HG03280 (cell line): ENCODE measurements around the gene MBP.

Experiments
- ATAC-seq: cut with Tn5 transposase; IDR thresholded peaks from one replicate; pipeline ENCODE4 v1.9.1; 2021; ENCODE audit warnings: mild to moderate bottlenecking, moderate library complexity; ENCODE audit not compliant: unreplicated experiment

The MBP gene

DNA sequence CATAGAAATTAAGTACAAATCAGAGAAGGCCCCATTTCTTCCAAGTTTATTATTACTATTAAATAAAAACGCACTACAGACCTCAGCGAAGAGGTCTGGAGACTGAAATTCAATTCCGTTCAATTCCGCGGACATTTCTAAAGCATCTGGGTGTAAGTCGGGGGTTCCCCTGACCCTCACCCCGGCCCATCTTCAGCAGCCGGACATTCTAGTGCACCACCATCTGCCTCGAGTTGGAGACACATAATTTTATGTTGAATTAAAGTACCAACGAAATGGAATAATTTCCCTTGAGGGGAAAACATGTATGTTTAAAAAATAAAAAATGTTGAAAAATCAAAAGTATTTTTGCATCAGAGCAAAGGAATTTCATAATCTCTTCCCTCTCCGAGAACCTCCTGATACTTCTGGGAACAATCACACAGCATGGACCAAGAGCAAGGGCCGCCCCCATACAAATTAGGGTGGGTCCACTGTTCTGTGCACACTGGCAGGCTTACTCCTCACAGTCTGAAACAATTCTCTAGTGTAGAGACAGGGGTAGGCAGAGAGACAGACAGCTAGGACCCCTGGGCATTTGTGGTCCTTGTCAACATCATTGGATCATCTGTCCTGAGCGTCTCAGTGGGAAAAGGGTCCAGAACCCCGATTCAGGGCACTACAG is 29.3 kb downstream of the MBP start:
- ATAC-seq = no peak

DNA sequence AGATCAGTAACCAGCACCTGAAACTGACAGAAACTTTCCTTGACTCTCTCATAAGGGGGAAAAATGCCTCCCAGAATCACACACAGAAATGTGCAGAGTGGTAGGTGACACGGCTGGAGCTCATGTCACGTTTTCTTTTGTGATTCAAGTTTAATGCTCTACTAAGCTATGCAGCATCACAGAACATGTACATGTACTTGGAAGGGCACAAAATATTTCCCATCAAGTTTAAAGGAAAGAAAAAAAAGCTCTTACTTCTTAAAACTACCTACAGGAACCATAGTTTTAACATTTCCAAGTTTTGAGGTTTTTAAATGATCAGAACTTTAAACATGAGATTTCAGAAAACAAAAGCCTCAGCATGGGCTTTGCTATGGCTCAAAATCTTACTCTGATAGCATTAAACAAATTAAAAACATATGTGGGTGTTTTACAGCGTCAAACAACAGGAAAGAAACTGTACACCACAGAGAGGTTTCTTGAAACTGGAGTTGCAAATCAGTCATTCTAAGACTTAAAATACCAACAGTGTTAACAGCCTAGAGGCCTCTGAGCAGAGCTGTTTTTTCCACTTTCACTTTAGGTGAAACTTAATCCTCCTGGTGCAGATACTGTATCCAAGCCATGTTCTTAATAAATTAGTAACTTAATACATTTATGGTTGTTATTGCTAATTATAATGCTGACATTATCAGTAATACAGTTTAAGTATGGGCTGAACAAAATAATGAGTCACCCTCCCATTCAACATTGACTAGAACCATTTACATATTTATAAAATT is 30.1 kb downstream of the MBP start:
- peak; percentile 87 for ATAC-seq

GRCh38 chr18:77101410-77102258 is 30.9 kb downstream of the MBP start:
- peak; percentile 28 for ATAC-seq

- ATAC-seq = no peak
Observed at GRCh38 chr18:77100751-77101355, 31.7 kb downstream of the MBP start.

DNA sequence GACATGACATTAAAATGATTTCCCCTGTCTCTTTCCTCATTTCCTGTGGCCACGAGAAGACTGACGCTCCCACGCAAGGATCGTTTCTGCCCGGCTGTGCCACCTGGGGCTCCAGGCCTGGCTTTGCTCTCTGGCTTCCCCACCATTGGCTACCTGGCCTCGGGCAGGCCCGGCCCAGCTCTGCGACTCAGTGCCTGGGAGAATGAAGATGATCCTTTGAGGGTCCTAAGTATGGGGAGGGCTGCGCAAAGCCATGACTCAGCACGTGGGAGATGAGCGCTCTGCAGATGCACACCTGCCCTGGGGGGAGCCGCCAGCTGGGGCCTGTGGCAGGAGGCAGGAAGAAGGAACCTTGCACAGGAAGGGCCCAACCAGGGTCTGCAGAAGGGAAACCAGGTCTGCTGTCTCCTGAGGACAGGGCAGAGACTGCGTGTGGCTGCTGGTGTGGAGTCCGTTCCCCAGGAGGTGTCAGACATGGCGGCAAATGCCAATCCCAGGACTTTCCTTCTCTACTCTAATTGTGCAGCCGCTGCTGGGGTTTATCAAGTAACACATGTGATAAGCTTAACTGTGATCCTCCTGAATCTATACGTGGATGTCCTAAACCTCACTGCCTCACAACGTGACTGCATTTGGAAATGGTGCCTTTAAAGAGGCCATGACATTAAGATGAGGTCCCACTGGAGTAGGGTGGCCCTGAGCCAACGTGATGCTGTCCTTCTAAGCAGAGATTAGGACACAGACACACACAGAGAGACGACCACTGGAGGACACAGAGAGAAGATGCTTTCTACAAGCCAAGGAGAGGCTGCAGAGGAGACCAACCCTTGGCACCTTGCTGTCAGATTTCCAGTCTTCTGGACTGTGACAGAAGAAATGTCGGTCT is 32.9 kb downstream of the MBP start:
- ATAC-seq = no peak

- no peak for ATAC-seq
Observed at GRCh38 chr18:77098538-77099174, 33.9 kb downstream of the MBP start.

DNA sequence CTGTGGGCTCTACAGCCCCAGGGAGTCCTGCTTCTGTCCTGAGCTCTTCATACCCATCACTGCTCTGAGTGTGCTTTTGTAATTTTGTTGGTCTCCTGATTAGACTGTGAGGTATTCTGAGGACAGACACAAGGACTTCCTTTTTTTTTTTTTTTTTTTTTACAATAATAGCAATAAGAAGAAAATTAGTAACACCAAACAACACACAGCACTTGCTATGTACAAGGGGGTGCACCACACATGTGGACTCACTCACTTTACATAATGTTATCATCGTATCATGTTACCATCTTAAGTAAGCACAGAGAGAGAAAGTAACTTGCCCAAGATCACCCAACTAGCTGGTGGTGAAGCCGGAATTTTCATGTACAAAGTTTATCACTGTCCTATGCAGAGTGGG is 34.6 kb downstream of the MBP start:
- ATAC-seq = no peak

DNA sequence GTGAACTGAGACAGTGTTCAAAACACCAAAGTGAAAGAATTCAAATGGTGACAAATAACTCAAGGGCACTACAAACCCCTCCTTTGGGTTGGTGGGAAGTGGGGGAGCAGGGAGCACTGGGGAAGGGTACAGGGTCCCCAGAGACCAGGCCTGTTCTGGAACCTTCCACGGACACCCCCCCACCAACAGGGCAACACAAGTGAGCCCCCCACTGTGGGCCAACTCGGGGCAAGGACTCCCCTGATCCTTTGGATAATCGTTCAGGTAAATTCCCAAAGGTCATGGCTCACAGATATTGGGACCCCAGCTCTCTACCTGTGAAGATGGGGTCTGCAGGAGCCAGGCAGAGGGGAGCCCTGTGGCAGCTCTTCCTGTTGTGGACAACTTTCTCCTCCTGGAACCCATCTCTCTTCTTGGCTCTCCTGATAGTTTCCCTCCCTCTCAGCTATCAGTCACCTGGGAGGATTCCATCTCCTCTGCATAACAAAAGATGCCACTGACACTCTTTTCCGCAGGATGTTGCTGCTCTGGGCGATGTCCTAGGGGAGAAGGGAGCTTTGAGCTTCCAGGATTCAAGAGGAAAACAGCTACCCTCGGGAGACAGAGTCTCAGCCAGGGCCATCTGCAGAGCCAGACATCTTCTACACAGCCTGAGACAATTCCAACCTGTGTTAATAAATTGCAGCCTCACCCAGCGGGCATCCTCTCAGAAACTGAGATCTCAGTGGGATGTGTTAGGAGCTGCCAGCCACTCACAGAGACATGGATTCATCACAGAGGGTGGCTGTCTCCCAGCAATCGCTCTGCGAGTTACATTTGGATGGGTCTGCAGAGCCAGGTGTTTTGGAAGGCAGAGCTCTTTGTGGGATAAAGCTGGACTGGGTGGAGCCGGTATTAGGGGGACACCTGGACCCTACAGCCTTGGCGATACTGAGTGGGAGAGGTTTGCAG is 35.4 kb downstream of the MBP start:
- ATAC-seq = no peak

- ATAC-seq = no peak
Observed at GRCh38 chr18:77095391-77096371, 36.9 kb downstream of the MBP start.

DNA sequence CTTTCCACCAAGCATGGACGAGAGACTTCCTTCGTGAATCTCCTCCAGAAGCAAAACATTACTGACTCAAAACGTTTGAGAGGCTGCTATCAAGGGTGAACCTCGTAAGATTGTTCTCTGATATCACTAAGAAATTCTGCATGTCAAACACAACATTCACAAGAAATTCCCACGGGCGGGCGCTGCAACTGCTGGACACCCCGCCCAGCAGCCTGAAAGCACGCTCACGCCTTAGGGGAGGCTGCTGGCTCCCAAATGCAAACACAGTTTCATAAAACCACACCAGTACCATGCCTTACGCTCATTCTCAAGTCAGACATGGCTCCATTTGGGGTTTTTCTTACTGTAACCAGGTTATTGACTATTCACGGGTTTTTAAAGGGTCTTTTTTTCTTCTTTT is 39.0 kb downstream of the MBP start:
- ATAC-seq = no peak

DNA sequence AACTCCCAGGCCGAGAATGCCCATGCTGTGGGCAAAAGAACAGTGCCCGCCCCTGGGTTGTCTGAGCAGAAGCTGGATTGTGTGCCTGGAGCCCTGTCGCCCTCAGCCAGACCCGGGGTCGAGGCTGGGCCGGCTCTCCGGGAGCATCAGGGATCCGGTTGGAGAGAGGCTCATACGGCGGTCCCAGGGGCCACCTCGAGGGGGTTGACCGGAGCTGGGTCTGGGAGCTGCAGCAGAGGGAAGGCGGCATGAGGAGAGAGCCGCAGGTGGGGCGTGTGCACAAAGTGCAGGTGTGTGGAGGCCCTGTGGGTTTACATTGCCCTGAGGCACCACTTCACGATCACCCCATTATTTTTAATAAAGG is 39.5 kb downstream of the MBP start:
- ATAC-seq = no peak

GRCh38 chr18:77092104-77093066 is 40.2 kb downstream of the MBP start:
- ATAC-seq = no peak

DNA sequence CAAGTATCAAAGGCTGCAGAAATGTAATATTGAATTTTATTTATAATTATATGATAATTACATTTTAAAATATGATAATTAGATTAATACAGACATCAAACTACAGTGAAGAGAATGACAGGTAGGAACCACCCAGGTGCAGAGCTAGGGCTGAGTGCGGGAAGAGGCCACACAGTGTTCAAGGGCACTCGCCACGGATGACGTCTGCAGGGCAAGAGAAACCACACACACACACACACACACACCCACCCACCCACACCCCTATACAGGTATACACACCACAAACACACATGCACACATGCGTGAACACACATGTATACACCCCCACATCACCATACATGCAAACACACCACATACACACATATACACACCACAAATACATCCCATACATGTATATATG is 41.2 kb downstream of the MBP start:
- ATAC-seq = no peak

DNA sequence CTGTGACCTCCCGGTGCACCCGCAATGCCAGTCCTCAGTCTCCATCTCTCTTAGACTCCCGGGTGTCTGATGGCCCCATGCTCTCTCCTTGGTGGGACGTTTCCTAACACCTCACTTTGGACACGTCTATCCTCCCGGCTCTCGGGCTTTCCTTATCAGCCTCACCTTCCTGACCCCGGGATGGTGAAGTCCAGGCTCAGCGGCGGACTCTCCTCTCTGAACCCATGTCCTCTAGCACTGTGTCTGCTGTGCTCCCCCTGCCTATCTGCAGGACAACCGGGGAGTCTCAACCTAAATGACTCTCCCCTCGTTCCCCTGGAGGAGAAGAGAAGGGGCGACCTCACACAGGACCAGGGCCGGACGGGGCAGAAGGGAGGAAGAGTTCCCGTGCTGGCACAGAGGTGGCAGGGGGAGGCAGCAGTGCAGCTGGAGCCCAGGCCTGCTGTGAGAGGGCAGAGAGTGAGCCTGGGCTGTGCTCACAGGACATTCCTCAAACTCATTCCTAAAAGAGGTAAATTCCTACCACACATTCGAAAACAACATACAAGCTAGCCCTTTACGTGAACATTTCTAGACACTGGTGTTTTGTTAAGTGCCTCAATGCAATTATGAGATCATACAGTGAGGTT is 41.9 kb downstream of the MBP start:
- ATAC-seq = no peak

GRCh38 chr18:77089723-77090285 is 42.8 kb downstream of the MBP start:
- no peak for ATAC-seq
